Nasal cavity respiratory epithelium epithelial cell of viscerocranial mucosa (primary cell): ENCODE results near the gene NAV2. TPM values are rescaled to one million over a fixed set of nuclear protein-coding genes. Genes with fewer than 3 reads are reported as not detected.

Experiments
- total RNA-seq: library from RNA; depleted of rRNA; stranded (reverse); fragments of >200 nt; gene quantifications from 2 replicates; pipeline ENCODE4 v1.2.3, GENCODE V29; 2014

The NAV2 gene, protein sequence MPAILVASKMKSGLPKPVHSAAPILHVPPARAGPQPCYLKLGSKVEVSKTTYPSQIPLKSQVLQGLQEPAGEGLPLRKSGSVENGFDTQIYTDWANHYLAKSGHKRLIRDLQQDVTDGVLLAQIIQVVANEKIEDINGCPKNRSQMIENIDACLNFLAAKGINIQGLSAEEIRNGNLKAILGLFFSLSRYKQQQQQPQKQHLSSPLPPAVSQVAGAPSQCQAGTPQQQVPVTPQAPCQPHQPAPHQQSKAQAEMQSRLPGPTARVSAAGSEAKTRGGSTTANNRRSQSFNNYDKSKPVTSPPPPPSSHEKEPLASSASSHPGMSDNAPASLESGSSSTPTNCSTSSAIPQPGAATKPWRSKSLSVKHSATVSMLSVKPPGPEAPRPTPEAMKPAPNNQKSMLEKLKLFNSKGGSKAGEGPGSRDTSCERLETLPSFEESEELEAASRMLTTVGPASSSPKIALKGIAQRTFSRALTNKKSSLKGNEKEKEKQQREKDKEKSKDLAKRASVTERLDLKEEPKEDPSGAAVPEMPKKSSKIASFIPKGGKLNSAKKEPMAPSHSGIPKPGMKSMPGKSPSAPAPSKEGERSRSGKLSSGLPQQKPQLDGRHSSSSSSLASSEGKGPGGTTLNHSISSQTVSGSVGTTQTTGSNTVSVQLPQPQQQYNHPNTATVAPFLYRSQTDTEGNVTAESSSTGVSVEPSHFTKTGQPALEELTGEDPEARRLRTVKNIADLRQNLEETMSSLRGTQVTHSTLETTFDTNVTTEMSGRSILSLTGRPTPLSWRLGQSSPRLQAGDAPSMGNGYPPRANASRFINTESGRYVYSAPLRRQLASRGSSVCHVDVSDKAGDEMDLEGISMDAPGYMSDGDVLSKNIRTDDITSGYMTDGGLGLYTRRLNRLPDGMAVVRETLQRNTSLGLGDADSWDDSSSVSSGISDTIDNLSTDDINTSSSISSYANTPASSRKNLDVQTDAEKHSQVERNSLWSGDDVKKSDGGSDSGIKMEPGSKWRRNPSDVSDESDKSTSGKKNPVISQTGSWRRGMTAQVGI (N-terminal part only)
- total RNA-seq, result 13.0 and 37.7 TPM in 2 replicates

DNA sequence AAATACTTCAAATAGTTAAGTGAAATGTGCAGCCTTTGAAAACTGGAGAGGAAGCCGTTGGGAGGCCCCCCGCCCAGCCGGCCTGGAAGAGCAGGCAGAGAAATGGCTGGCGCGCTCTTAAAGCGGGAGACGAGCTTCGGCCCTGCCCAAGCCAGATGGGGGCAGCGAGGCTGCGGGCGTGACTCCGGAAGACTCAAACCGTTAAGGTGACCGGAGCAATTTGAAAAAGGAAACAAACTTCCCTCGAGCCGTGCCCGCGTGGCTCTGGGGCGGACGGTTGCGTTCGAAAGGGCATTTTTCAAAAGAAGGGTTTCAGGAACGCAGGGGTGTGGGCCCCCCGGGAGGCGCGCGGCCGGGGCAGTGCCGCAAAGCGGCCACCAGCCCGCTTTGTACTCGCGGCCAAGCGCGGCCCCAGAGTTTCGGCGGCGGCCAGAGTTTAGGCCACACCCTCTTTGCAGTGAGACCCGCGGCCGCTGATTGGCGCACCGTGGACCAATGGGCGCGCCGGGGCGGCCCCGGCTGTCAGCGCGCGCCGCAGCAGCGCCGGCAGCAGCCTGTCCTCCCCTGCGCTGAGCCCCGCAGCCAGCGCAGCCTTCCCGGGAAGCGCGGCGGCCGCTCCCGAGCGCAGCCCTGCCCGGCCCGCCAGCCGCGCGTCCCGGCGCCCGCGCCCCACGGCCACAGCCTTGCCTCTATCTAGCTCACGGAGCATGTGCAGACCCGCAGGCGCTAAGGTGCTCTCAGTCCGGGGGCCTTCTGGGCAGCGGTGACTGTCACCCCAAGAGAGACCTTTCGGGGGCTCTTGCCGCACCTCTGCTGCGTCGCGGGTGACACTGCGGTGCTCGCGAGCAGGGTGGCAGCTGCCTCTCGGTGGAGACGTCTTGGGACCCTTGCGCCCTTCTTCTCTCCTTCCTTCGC is at the start of gene NAV2:
Gene NAV2, plus strand, starts transcription at position 557 of the 915 bp plus-strand sequence. CDS start 859 bp downstream, outside the sequence.

DNA sequence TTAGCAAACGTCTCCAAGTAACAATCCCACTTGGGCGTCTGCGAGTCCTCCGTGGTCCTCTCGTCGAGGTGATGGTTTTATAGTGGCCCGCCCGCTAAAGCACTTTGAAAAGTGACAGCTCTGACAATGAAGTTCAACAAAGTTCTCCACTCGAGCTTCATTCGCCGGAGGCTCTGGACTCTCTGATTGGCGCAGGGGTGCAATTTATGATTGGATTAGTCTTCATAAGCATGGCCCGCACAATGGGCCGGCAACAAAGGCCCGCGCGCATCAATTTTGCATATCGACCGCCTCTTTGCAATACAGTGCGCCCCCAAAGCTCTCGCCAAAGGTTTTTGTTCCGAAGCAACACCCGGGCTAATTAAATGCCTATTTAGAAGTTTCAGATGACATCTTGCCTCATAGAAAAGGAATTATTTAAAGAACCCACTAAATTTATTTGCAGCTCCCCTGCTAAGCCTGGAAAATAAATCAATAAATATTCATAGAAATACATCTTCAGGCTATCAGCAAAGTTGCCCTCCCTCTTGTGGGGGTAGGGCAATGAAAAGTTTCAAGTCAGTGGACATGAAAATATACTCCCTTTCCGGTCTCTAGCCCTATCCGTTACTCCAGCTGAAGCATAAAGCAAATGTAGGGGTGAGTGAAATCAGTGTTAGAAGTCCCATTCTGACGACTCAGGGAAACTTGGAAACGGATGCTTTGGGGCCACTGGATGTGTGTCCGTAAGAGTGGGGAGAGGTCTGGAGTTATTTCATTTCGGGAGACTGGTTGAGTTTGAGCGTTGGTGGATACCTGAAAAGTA is 448.0 kb downstream of the NAV2 start, which contains the start of gene DBX1:
Gene DBX1, minus strand, starts transcription at position 51 of the 805 bp plus-strand sequence. CDS start 151 bp downstream, outside the sequence.

